ENCODE measurements around the gene MROH9. TPM values are rescaled to one million over a fixed set of nuclear protein-coding genes. Genes with fewer than 3 reads are reported as not detected.
A peak's percentile ranks its signal among the peaks of the same experiment; 100 is the strongest.

Gene MROH9
- polyA plus RNA-seq, 1 of the 3 experiments (the other 2 are of a cell fraction): 0.26 TPM

- Histone ChIP-seq H3K4me3 (ENCODE audit: low read depth in 2 of 2, low read length in 1 of 2) (no peak overlapping the region), H3F3A (replicated peaks; ENCODE audit: insufficient read depth) (peaks cover 81% of the 10 kb centered on the region), H4K20me1 (ENCODE audit: insufficient read depth) (no peaks in the 10 kb centered on the region), H3K9ac (peak overlapping the region; percentile 54; the same call in 1 of the 2 replicates), H3K9me2 (no peaks in the 10 kb centered on the region), H3K4me1 (ENCODE audit: control insufficient read depth in 1 of 2, insufficient read depth in 2 of 2, low read depth in 1 of 2, low read length in 1 of 2) (peaks cover 0 to 42% of the 10 kb centered on the region in 2 experiments), H3K27ac (ENCODE audit: low read depth in 2 of 2, low read length in 1 of 2) (peak overlapping the region; percentile 44 to 88; a peak in 3 of 4 replicates), H3K9me3 (no peaks in the 10 kb centered on the region), H3K27me3 (ENCODE audit: insufficient read depth) (no peaks in the 10 kb centered on the region), H3K36me3 (replicated peaks in 1 of 2; ENCODE audit: control insufficient read depth in 1 of 2, insufficient read depth in 2 of 2, low read length in 1 of 2) (peaks cover 0 to 11% of the 10 kb centered on the region in 2 experiments), H3K4me2 (peak overlapping the region; percentile 25; the same call in 1 of the 2 replicates), H2AFZ (ENCODE audit: low read depth) (0 out of 2 replicates have a peak overlapping the region, but pooled peaks have one; percentile 1), H3K79me2 (ENCODE audit: insufficient read depth) (peaks cover 8% of the 10 kb centered on the region)
- 0% methylated on average over 3 of the region's 3 CpGs for WGBS (ENCODE audit: low lambda C conversion rate)
- DNase-seq: no peak
- ChIA-PET CTCF (no interaction called here), POLR2A (no interaction called here)
- TF ChIP-seq SMC3 (IDR thresholded peaks at IDR 0.05; ENCODE audit: low read depth, low read length): no peak
- no peak for TF ChIP-seq RCOR1 (IDR thresholded peaks at IDR 0.05; ENCODE audit: low read length)
- TF ChIP-seq CTCF (IDR thresholded peaks at IDR 0.05): no peak
- no peak for TF ChIP-seq RAD21 (IDR thresholded peaks at IDR 0.05; ENCODE audit: low read length)
- TF ChIP-seq NRF1 (IDR thresholded peaks at IDR 0.05; ENCODE audit: low read depth, low read length): no peak
- TF ChIP-seq ZBTB33 (IDR thresholded peaks at IDR 0.05; ENCODE audit: borderline replicate concordance, low read depth): peak; percentile 76; the same call in 1 of the 2 replicates
- TF ChIP-seq ELF1 (IDR thresholded peaks at IDR 0.05): no peak
- peak; percentile 95 for TF ChIP-seq JUND (IDR thresholded peaks at IDR 0.05)
- TF ChIP-seq IRF3 (IDR thresholded peaks at IDR 0.05; ENCODE audit: low read depth, low read length): no peak
- TF ChIP-seq REST (IDR thresholded peaks at IDR 0.05; ENCODE audit: low read depth, low read length): 0 out of 2 replicates have a peak, but pooled peaks have one; percentile 38
- TF ChIP-seq TEAD4 (IDR thresholded peaks at IDR 0.05; ENCODE audit: borderline replicate concordance, insufficient read depth): peak; percentile 98
- no peak for TF ChIP-seq SIN3A (IDR thresholded peaks at IDR 0.05; ENCODE audit: borderline replicate concordance, low read depth, low read length)
- TF ChIP-seq POLR2AphosphoS5 (IDR thresholded peaks at IDR 0.05; ENCODE audit: low read depth, low read length): no peak; the same call in 1 of the 2 replicates
- TF ChIP-seq RFX5 (IDR thresholded peaks at IDR 0.05; ENCODE audit: low read length): no peak
- no peak for TF ChIP-seq USF2 (IDR thresholded peaks at IDR 0.05; ENCODE audit: borderline replicate concordance, low read depth, low read length)
- TF ChIP-seq MEF2A (IDR thresholded peaks at IDR 0.05; ENCODE audit: borderline replicate concordance, low read depth): peak; percentile 100
- no peak for TF ChIP-seq EZH2phosphoT487 (IDR thresholded peaks at IDR 0.05; ENCODE audit: borderline replicate concordance, low read depth)
- TF ChIP-seq EP300 (IDR thresholded peaks at IDR 0.05; ENCODE audit: borderline replicate concordance in 1 of 2, low read depth in 1 of 2, low read length in 1 of 2): peak; percentile 36 to 100
- no peak for TF ChIP-seq USF1 (IDR thresholded peaks at IDR 0.05; ENCODE audit: borderline replicate concordance, low read depth)
- TF ChIP-seq YY1 (IDR thresholded peaks at IDR 0.05; ENCODE audit: low read depth): no peak
- no peak for TF ChIP-seq GATA2 (CRISPR knock-in tag; IDR thresholded peaks at IDR 0.05)
- TF ChIP-seq TAF1 (IDR thresholded peaks at IDR 0.05; ENCODE audit: borderline replicate concordance, low read depth, low read length): no peak
- TF ChIP-seq TCF12 (IDR thresholded peaks at IDR 0.05): peak; percentile 97
- no peak for TF ChIP-seq MXI1 (IDR thresholded peaks at IDR 0.05; ENCODE audit: low read depth, low read length)
Measured at GRCh38 chr1:170885551-170885950, 49.8 kb upstream of the MROH9 start.

Measured in SK-N-SH (cell line).